GM18907 (cell line): ENCODE results near the gene MYL1.

Experiments used
- ATAC-seq: cut with Tn5 transposase; IDR thresholded peaks from one replicate; pipeline ENCODE4 v1.9.1; 2021; ENCODE audit warnings: mild to moderate bottlenecking, moderate library complexity; ENCODE audit not compliant: unreplicated experiment

MYL1 gene

GRCh38 chr2:210268281-210268680 lies 46.7 kb downstream of the MYL1 start:
- ATAC-seq = peak; percentile 50

- peak; percentile 73 for ATAC-seq
Measured at GRCh38 chr2:210267698-210268097, 47.3 kb downstream of the MYL1 start.

GRCh38 chr2:210264282-210264681 lies 50.7 kb downstream of the MYL1 start:
- ATAC-seq = no peak

GRCh38 chr2:210263841-210264240 lies 51.1 kb downstream of the MYL1 start:
- no peak for ATAC-seq

- no peak for ATAC-seq
Measured at GRCh38 chr2:210262036-210262435, 52.9 kb downstream of the MYL1 start.

- no peak for ATAC-seq
Measured at GRCh38 chr2:210259687-210260086, 55.3 kb downstream of the MYL1 start.

GRCh38 chr2:210252699-210253606 lies 62.0 kb downstream of the MYL1 start:
- ATAC-seq = no peak

- ATAC-seq = no peak
Measured at GRCh38 chr2:210250622-210251021, 64.4 kb downstream of the MYL1 start.
